H9 (cell line): ENCODE measurements around the gene APP. TPM values are rescaled to one million over a fixed set of nuclear protein-coding genes. Genes with fewer than 3 reads are reported as not detected.

Experiments used
- DNase-seq: peaks from one replicate; pipeline ENCODE4 v3.0.0-alpha.2; 2017
- H2AFZ ChIP-seq: one replicate; pipeline ENCODE4 v1.6.1; 2013; ENCODE audit warnings: mild to moderate bottlenecking, low read length, control low read depth, moderate library complexity
- H2AK5ac ChIP-seq: 2 replicates; pipeline ENCODE4 v1.6.1; 2013; ENCODE audit warnings: low read length, control low read depth, mixed read lengths; ENCODE audit not compliant: insufficient read length
- H2BK120ac ChIP-seq: one replicate; pipeline ENCODE4 v1.6.1; 2013; ENCODE audit warnings: low read depth, mild to moderate bottlenecking, low read length, control low read depth, inconsistent platforms; ENCODE audit not compliant: poor library complexity, severe bottlenecking
- H2BK12ac ChIP-seq: 2 replicates; pipeline ENCODE4 v1.6.1; 2013; ENCODE audit warnings: low read length, control low read depth, mixed read lengths, low read depth; ENCODE audit not compliant: insufficient read length
- H2BK15ac ChIP-seq: 2 replicates; pipeline ENCODE4 v1.6.1; 2013; ENCODE audit warnings: low read depth, low read length, control low read depth
- H2BK20ac ChIP-seq: one replicate; pipeline ENCODE4 v1.6.1; 2013; ENCODE audit warnings: low read depth, mild to moderate bottlenecking, low read length, control low read depth, inconsistent platforms; ENCODE audit not compliant: poor library complexity, severe bottlenecking
- H2BK5ac ChIP-seq: 2 replicates; pipeline ENCODE4 v1.6.1; 2013; ENCODE audit warnings: low read length, control low read depth, mixed read lengths; ENCODE audit not compliant: insufficient read length
- H3K14ac ChIP-seq: 2 replicates; pipeline ENCODE4 v1.6.1; 2013; ENCODE audit warnings: low read length, control low read depth; ENCODE audit not compliant: insufficient read depth
- H3K18ac ChIP-seq: 2 replicates; pipeline ENCODE4 v1.6.1; 2013; ENCODE audit warnings: low read depth, mild to moderate bottlenecking, mixed read lengths, low read length, control low read depth; ENCODE audit not compliant: insufficient read length
- H3K23ac ChIP-seq: 2 replicates; pipeline ENCODE4 v1.6.1; 2013; ENCODE audit warnings: low read length, control low read depth, mixed read lengths, low read depth; ENCODE audit not compliant: insufficient read length
- H3K23me2 ChIP-seq: 2 replicates; pipeline ENCODE4 v1.6.1; 2013; ENCODE audit warnings: low read depth, mild to moderate bottlenecking, mixed read lengths, low read length, control low read depth; ENCODE audit not compliant: insufficient read length, poor library complexity, severe bottlenecking
- H3K27ac ChIP-seq: 2 replicates; pipeline ENCODE4 v1.5.1; 2013; ENCODE audit warnings: low read length, control low read depth, mixed read lengths, low read depth; ENCODE audit not compliant: insufficient read length
- H3K27me3 ChIP-seq: 2 replicates; pipeline ENCODE4 v1.6.1; 2013; ENCODE audit warnings: low read length, control low read depth, inconsistent platforms; ENCODE audit not compliant: insufficient read depth
- H3K4ac ChIP-seq: 2 replicates; pipeline ENCODE4 v1.6.1; 2013; ENCODE audit warnings: low read depth, mild to moderate bottlenecking, control low read depth, inconsistent platforms, low read length, moderate library complexity
- H3K4me1 ChIP-seq: 2 replicates; pipeline ENCODE4 v1.6.1; 2013; ENCODE audit warnings: low read length, control low read depth, inconsistent platforms; ENCODE audit not compliant: insufficient read depth
- H3K4me2 ChIP-seq: 2 replicates; pipeline ENCODE4 v1.6.1; 2013; ENCODE audit warnings: low read length, control low read depth, mixed read lengths; ENCODE audit not compliant: insufficient read length, insufficient read depth
- H3K56ac ChIP-seq: 2 replicates; pipeline ENCODE4 v1.6.1; 2013; ENCODE audit warnings: low read depth, mild to moderate bottlenecking, mixed read lengths, low read length, control low read depth; ENCODE audit not compliant: insufficient read length
- H3K79me1 ChIP-seq: 2 replicates; pipeline ENCODE4 v1.6.1; 2013; ENCODE audit warnings: low read depth, mild to moderate bottlenecking, moderate library complexity, low read length, control low read depth, inconsistent platforms; ENCODE audit not compliant: insufficient read depth, poor library complexity, severe bottlenecking
- H3K79me2 ChIP-seq: 2 replicates; pipeline ENCODE4 v1.6.1; 2013; ENCODE audit warnings: low read length, control low read depth, inconsistent platforms; ENCODE audit not compliant: insufficient read depth
- H3K9ac ChIP-seq: 2 replicates; pipeline ENCODE4 v1.6.1; 2013; ENCODE audit warnings: low read length, control low read depth, mixed read lengths; ENCODE audit not compliant: insufficient read length; ENCODE audit errors: extremely low read depth
- H3K9me3 ChIP-seq: one replicate; pipeline ENCODE4 v1.6.1; 2013; ENCODE audit warnings: low read depth, low read length, inconsistent platforms; ENCODE audit not compliant: control insufficient read depth
- H3T11ph ChIP-seq: one replicate; pipeline ENCODE4 v1.6.1; 2013; ENCODE audit warnings: mild to moderate bottlenecking, low read length, control low read depth, inconsistent platforms
- H4K20me1 ChIP-seq: one replicate; pipeline ENCODE4 v1.6.1; 2013; ENCODE audit not compliant: control insufficient read depth, insufficient read length, insufficient read depth
- H4K5ac ChIP-seq: 2 replicates; pipeline ENCODE4 v1.6.1; 2013; ENCODE audit warnings: low read depth, mild to moderate bottlenecking, mixed read lengths, low read length, control low read depth; ENCODE audit not compliant: insufficient read length
- H4K8ac ChIP-seq: replicated peaks from 2 replicates; pipeline ENCODE4 v1.6.1; 2013; ENCODE audit warnings: low read length, control low read depth, mixed read lengths, low read depth; ENCODE audit not compliant: insufficient read length
- H4K91ac ChIP-seq: 2 replicates; pipeline ENCODE4 v1.6.1; 2013; ENCODE audit warnings: low read depth, mild to moderate bottlenecking, moderate library complexity, mixed read lengths, low read length, control low read depth; ENCODE audit not compliant: insufficient read length
- H3K27ac Mint-ChIP-seq, 3 experiments: 2 replicates in 2 of 3; 3 replicates in 1 of 3; pipeline ENCODE4 v1.8.0; 2020 to 2021; ENCODE audit warnings: mixed read lengths in 3 of 3, mild to moderate bottlenecking in 1 of 3, moderate library complexity in 1 of 3
- H3K27me3 Mint-ChIP-seq: 2 replicates; pipeline ENCODE4 v1.8.0; 2021; ENCODE audit warnings: low read depth, mild to moderate bottlenecking, moderate library complexity, mixed read lengths
- H3K36me3 Mint-ChIP-seq, 3 experiments: 2 replicates in 2 of 3; 3 replicates in 1 of 3; pipeline ENCODE4 v1.8.0; 2020 to 2021; ENCODE audit warnings: low read depth in 3 of 3, mixed read lengths in 3 of 3; ENCODE audit not compliant: insufficient read depth in 1 of 3
- H3K4me1 Mint-ChIP-seq, 2 experiments: 2 replicates each; pipeline ENCODE4 v1.8.0; 2020; ENCODE audit warnings: mixed read lengths in 2 of 2
- H3K4me3 Mint-ChIP-seq, 2 experiments: 2 replicates in 1 of 2; 3 replicates in 1 of 2; pipeline ENCODE4 v1.8.0; 2020 to 2021; ENCODE audit warnings: mild to moderate bottlenecking in 2 of 2, mixed read lengths in 2 of 2, moderate library complexity in 1 of 2
- H3K9me3 Mint-ChIP-seq, 2 experiments: 2 replicates in 1 of 2; 3 replicates in 1 of 2; pipeline ENCODE4 v1.8.0; 2020; ENCODE audit warnings: mild to moderate bottlenecking in 2 of 2, mixed read lengths in 2 of 2, moderate library complexity in 1 of 2
- CTCF ChIP-seq: fragments of 200-600 bp; sonication (generic); conservative IDR thresholded peaks from 3 replicates; pipeline ENCODE4 v1.8.0; 2021; ENCODE audit warnings: antibody characterized with exemption, mild to moderate bottlenecking
- WGBS: extraction: QIAGEN DNeasy Blood & Tissue Kit; methylation state at CpG from one replicate; pipeline ENCODE4 v1.1.7; 2013; ENCODE audit warnings: missing lambda C conversion rate, low lambda C conversion rate, mixed read lengths; ENCODE audit not compliant: insufficient read length; ENCODE audit errors: extremely low coverage; 5-methylcytosine and 5-hydroxymethylcytosine counted together
- total RNA-seq: library from RNA; stranded (reverse); gene quantifications from 2 replicates; pipeline ENCODE4 v1.2.1, GENCODE V29; 2021

The APP gene
- total RNA-seq, 1 experiment from 2014 or later, result 380 TPM

GRCh38 chr21:26047279-26047967 is 123.1 kb downstream of the APP start:
- peaks cover 3 to 11% of the 10 kb centered on the region in 2 experiments; a peak in 3 of 5 replicates for H3K9me3 Mint-ChIP-seq
- no peak overlapping the region for H2BK20ac ChIP-seq

More at GRCh38 chr21:26047279-26047967, 123.1 kb downstream of the APP start:
- Histone ChIP-seq H3K23me2 (no peaks in the 10 kb centered on the region), H3K4me2 (no peak overlapping the region), H3K79me1 (no peaks in the 10 kb centered on the region), H2AK5ac (no peak overlapping the region), H4K20me1 (no peaks in the 10 kb centered on the region), H3K14ac (no peak overlapping the region), H3K56ac (no peak overlapping the region), H3K9me3 (no peaks in the 10 kb centered on the region), H2BK120ac (no peak overlapping the region), H3T11ph (no peak overlapping the region), H4K91ac (no peak overlapping the region), H2BK12ac (no peak overlapping the region), H3K4me1 (no peaks in the 10 kb centered on the region; the same call in 1 of the 2 replicates), H3K27me3 (no peaks in the 10 kb centered on the region), H4K8ac (no peak overlapping the region), H2AFZ (no peak overlapping the region), H3K4ac (no peak overlapping the region), H3K23ac (no peak overlapping the region), H2BK5ac (no peak overlapping the region), H3K27ac (no peak overlapping the region), H3K9ac (no peak overlapping the region), H3K18ac (no peak overlapping the region), H3K79me2 (no peaks in the 10 kb centered on the region), H2BK15ac (no peak overlapping the region), H4K5ac (no peak overlapping the region)
- no peak for TF ChIP-seq CTCF
- Mint-ChIP-seq H3K4me1 (peaks cover 8 to 12% of the 10 kb centered on the region in 2 experiments), H3K27me3 (no peaks in the 10 kb centered on the region), H3K27ac (no peak overlapping the region; a peak in 1 of 7 replicates), H3K36me3 (peaks cover 58 to 75% (median 63%) of the 10 kb centered on the region in 3 experiments), H3K4me3 (no peak overlapping the region)
- DNase-seq, result no peak
- no CpG with 5 or more reads among the region's 7 CpGs for WGBS
